Measurements from ENCODE around the gene SAMD15. TPM values are rescaled to one million over a fixed set of nuclear protein-coding genes. Genes with fewer than 3 reads are reported as not detected.

SAMD15 gene
- total and polyA plus RNA-seq, 2 donors (not counting 3 experiments of a cell fraction or from before 2014, with no cell fraction given), result 0.10 to 1.1 TPM

GRCh38 chr14:77390188-77390587, 13.0 kb downstream of the SAMD15 start:
- no peaks in the 10 kb centered on the region for H3K79me2 ChIP-seq (ENCODE audit: control insufficient read depth, insufficient read depth, low read length)
- ChIA-PET CTCF (interaction anchor here (1.0 kb wide), 1 partner anchor 13 kb away, joined by 3 read pairs; the partner anchor contains the start of genes SAMD15 and TMED8), POLR2A (no interaction called here)
- H3K4me1 ChIP-seq (ENCODE audit: control insufficient read depth, extremely low read depth, insufficient read depth, low read length), result no peaks in the 10 kb centered on the region
- H3K27ac ChIP-seq (ENCODE audit: insufficient read depth, low read depth, low read length), result no peak overlapping the region
- no peaks in the 10 kb centered on the region for H3K27me3 ChIP-seq (ENCODE audit: control insufficient read depth in 2 of 2, insufficient read depth in 2 of 2, low read length in 2 of 2)
- H3K4me2 ChIP-seq (ENCODE audit: insufficient read depth, low read length), result no peak overlapping the region
- TF ChIP-seq MYC (IDR thresholded peaks at IDR 0.05; ENCODE audit: low read depth, low read length) (no peak), FOS (IDR thresholded peaks at IDR 0.05; ENCODE audit: borderline replicate concordance, insufficient read depth, low read length) (no peak), CTCF (IDR thresholded peaks at IDR 0.05; ENCODE audit: extremely low read depth in 1 of 2, insufficient read depth in 1 of 2, low read depth in 1 of 2, low read length in 2 of 2) (no peak), EZH2 (IDR thresholded peaks at IDR 0.05; ENCODE audit: borderline replicate concordance, low read depth, low read length, severe bottlenecking) (no peak), POLR2AphosphoS5 (IDR thresholded peaks at IDR 0.05; ENCODE audit: insufficient read depth, low read depth, low read length) (no peak), GATA2 (IDR thresholded peaks at IDR 0.05; ENCODE audit: insufficient read depth, insufficient read length, low read depth, low read length) (no peak), MAX (IDR thresholded peaks at IDR 0.05; ENCODE audit: insufficient read depth, insufficient read length) (no peak), JUN (IDR thresholded peaks at IDR 0.05; ENCODE audit: borderline replicate concordance, insufficient read depth, insufficient read length, low read depth) (no peak), POLR2A (IDR thresholded peaks at IDR 0.05; ENCODE audit: low read depth, low read length) (no peak)
- no peak overlapping the region for H3K4me3 ChIP-seq (replicated peaks in 1 of 3; ENCODE audit: insufficient read depth in 1 of 3, low read depth in 1 of 3, low read length in 3 of 3)
- FAIRE-seq (no peak), DNase-seq (ENCODE audit: low read depth, low spot score) (no peak)
- H3K9me3 ChIP-seq (replicated peaks; ENCODE audit: control insufficient read depth, insufficient read depth, low read length), result no peaks in the 10 kb centered on the region
- no peaks in the 10 kb centered on the region for H3K36me3 ChIP-seq (ENCODE audit: control insufficient read depth in 2 of 2, extremely low read depth in 1 of 2, insufficient read depth in 2 of 2, low read length in 2 of 2)
- intact Hi-C loops (cut with micrococcal nuclease), result no loop called here
- no peaks in the 10 kb centered on the region for H4K20me1 ChIP-seq (replicated peaks; ENCODE audit: control insufficient read depth, extremely low read depth, insufficient read depth, low read length)
- dilution Hi-C loops (cut with MboI; ENCODE audit: extremely low pct_ligation_motif_present, low sequenced_read_pairs), result no loop called here
- H3K9me1 ChIP-seq (replicated peaks; ENCODE audit: control insufficient read depth, extremely low read depth, insufficient read depth, low read length), result no peaks in the 10 kb centered on the region
- no peak overlapping the region for H3K9ac ChIP-seq (replicated peaks; ENCODE audit: extremely low read depth, insufficient read depth, low read length)
- H2AFZ ChIP-seq (ENCODE audit: low read depth, low read length), result no peak overlapping the region
- BruUV-seq (replicated peaks), result no TSS peak

Measured in endothelial cell of umbilical vein (primary cell).